SK-N-MC (cell line): ENCODE data around the gene PCNX2.

Experiments
- DNase-seq: peaks from one replicate; pipeline ENCODE4 v3.0.0-alpha.2; 2011; ENCODE audit warnings: low read depth, low spot score
- H3K27ac ChIP-seq: fragments of 200-600 bp; sonication (generic); 2 replicates; pipeline ENCODE4 v1.5.1; 2016; ENCODE audit warnings: mixed run types
- H3K36me3 ChIP-seq: fragments of 200-600 bp; sonication (generic); 2 replicates; pipeline ENCODE4 v1.6.1; 2017; ENCODE audit warnings: antibody characterized with exemption, low read length, mixed read lengths; ENCODE audit not compliant: insufficient read depth
- H3K4me3 ChIP-seq: fragments of 200-600 bp; sonication (generic); 2 replicates; pipeline ENCODE4 v1.5.1; 2016
- H3K9ac ChIP-seq: fragments of 200-600 bp; sonication (generic); 2 replicates; pipeline ENCODE4 v1.8.0; 2017; ENCODE audit warnings: mixed run types, mixed read lengths; ENCODE audit not compliant: insufficient read length
- H3K9me3 ChIP-seq: fragments of 200-600 bp; sonication (generic); 2 replicates; pipeline ENCODE4 v1.6.1; 2017; ENCODE audit warnings: low read depth, mild to moderate bottlenecking, antibody characterized with exemption, low read length, moderate library complexity, mixed read lengths
- EZH2 ChIP-seq: fragments of 200-600 bp; sonication (generic); IDR thresholded peaks from one replicate; pipeline ENCODE4 v1.6.1; 2017; ENCODE audit warnings: antibody characterized with exemption
- FOXP2 ChIP-seq: optimal IDR thresholded peaks from 2 replicates; pipeline ENCODE3; 2011; ENCODE audit warnings: mild to moderate bottlenecking, moderate library complexity; ENCODE audit not compliant: insufficient read depth; ENCODE audit errors: extremely low read length, control extremely low read depth
- POLR2AphosphoS5 ChIP-seq: IDR thresholded peaks from 2 replicates; pipeline ENCODE4 v1.6.1; 2012; ENCODE audit warnings: mild to moderate bottlenecking, low read depth, low read length, borderline replicate concordance

Gene PCNX2

GRCh38 chr1:233253832-233254331, 41.6 kb downstream of the PCNX2 start:
- Histone ChIP-seq H3K9me3 (no peaks in the 10 kb centered on the region), H3K36me3 (no peaks in the 10 kb centered on the region), H3K4me3 (no peak overlapping the region), H3K27ac (no peak overlapping the region), H3K9ac (no peak overlapping the region)
- DNase-seq: no peak
- TF ChIP-seq EZH2 (no peak), FOXP2 (no peak), POLR2AphosphoS5 (no peak)

- no peak overlapping the region for H3K4me3 ChIP-seq
- no peak for TF ChIP-seq EZH2
- no peak for TF ChIP-seq FOXP2
- no peak for TF ChIP-seq POLR2AphosphoS5
- H3K36me3 ChIP-seq: no peaks in the 10 kb centered on the region
- H3K9ac ChIP-seq: no peak overlapping the region
- no peaks in the 10 kb centered on the region for H3K9me3 ChIP-seq
- H3K27ac ChIP-seq: no peak overlapping the region
- no peak for DNase-seq
Measured at GRCh38 chr1:233253231-233253831, 42.2 kb downstream of the PCNX2 start.

- no peak overlapping the region for H3K9ac ChIP-seq
- no peak overlapping the region for H3K27ac ChIP-seq
- TF ChIP-seq FOXP2: no peak
- TF ChIP-seq EZH2: no peak
- no peak for TF ChIP-seq POLR2AphosphoS5
- no peaks in the 10 kb centered on the region for H3K9me3 ChIP-seq
- H3K36me3 ChIP-seq: no peaks in the 10 kb centered on the region
- DNase-seq: no peak
- no peak overlapping the region for H3K4me3 ChIP-seq
Measured at GRCh38 chr1:233252441-233252840, 43.1 kb downstream of the PCNX2 start.

GRCh38 chr1:233251201-233251720, 44.3 kb downstream of the PCNX2 start:
- H3K36me3 ChIP-seq: no peaks in the 10 kb centered on the region
- H3K27ac ChIP-seq: no peak overlapping the region
- H3K4me3 ChIP-seq: no peak overlapping the region
- no peak overlapping the region for H3K9ac ChIP-seq
- DNase-seq: no peak
- TF ChIP-seq POLR2AphosphoS5: no peak
- TF ChIP-seq EZH2: no peak
- TF ChIP-seq FOXP2: no peak
- H3K9me3 ChIP-seq: no peaks in the 10 kb centered on the region

GRCh38 chr1:233248014-233248413, 47.5 kb downstream of the PCNX2 start:
- Histone ChIP-seq H3K36me3 (no peaks in the 10 kb centered on the region), H3K9me3 (no peaks in the 10 kb centered on the region), H3K4me3 (no peak overlapping the region), H3K27ac (no peak overlapping the region), H3K9ac (no peak overlapping the region)
- DNase-seq: no peak
- TF ChIP-seq POLR2AphosphoS5: no peak
- TF ChIP-seq FOXP2: no peak
- TF ChIP-seq EZH2: no peak

- no peaks in the 10 kb centered on the region for H3K36me3 ChIP-seq
- TF ChIP-seq POLR2AphosphoS5 (no peak), EZH2 (no peak), FOXP2 (no peak)
- no peaks in the 10 kb centered on the region for H3K9me3 ChIP-seq
- H3K4me3 ChIP-seq: no peak overlapping the region
- H3K27ac ChIP-seq: no peak overlapping the region
- no peak overlapping the region for H3K9ac ChIP-seq
- DNase-seq: no peak
Measured at GRCh38 chr1:233246965-233247364, 48.6 kb downstream of the PCNX2 start.

- Histone ChIP-seq H3K36me3 (no peaks in the 10 kb centered on the region), H3K27ac (no peak overlapping the region), H3K9me3 (no peaks in the 10 kb centered on the region), H3K9ac (no peak overlapping the region), H3K4me3 (no peak overlapping the region)
- DNase-seq: no peak
- TF ChIP-seq FOXP2: no peak
- no peak for TF ChIP-seq EZH2
- TF ChIP-seq POLR2AphosphoS5: no peak
Measured at GRCh38 chr1:233245191-233245765, 50.2 kb downstream of the PCNX2 start.

- no peaks in the 10 kb centered on the region for H3K36me3 ChIP-seq
- TF ChIP-seq EZH2 (no peak), FOXP2 (no peak), POLR2AphosphoS5 (no peak)
- H3K9ac ChIP-seq: no peak overlapping the region
- H3K27ac ChIP-seq: no peak overlapping the region
- no peak overlapping the region for H3K4me3 ChIP-seq
- H3K9me3 ChIP-seq: no peaks in the 10 kb centered on the region
- no peak for DNase-seq
Measured at GRCh38 chr1:233244183-233244582, 51.3 kb downstream of the PCNX2 start.

GRCh38 chr1:233242827-233243483, 52.6 kb downstream of the PCNX2 start:
- Histone ChIP-seq H3K9ac (no peak overlapping the region), H3K9me3 (no peaks in the 10 kb centered on the region), H3K36me3 (no peaks in the 10 kb centered on the region), H3K27ac (no peak overlapping the region), H3K4me3 (no peak overlapping the region)
- no peak for DNase-seq
- no peak for TF ChIP-seq FOXP2
- no peak for TF ChIP-seq POLR2AphosphoS5
- TF ChIP-seq EZH2: no peak
